MM.1S (cell line): Measurements from ENCODE around the gene CALCR.

Experiments used
- DNase-seq: peaks from one replicate; pipeline ENCODE4 v3.0.0-alpha.2; 2015
- H2AFZ ChIP-seq: fragments of 300-600 bp; sonication (generic); 2 replicates; pipeline ENCODE4 v1.6.0; 2016; ENCODE audit warnings: antibody characterized with exemption, low read length
- H3F3A ChIP-seq: fragments of 300-600 bp; sonication (generic); 2 replicates; pipeline ENCODE4 v1.6.1; 2016; ENCODE audit warnings: mild to moderate bottlenecking, antibody characterized with exemption, low read length, moderate library complexity, mixed read lengths; ENCODE audit not compliant: insufficient read depth
- H3K27ac ChIP-seq: fragments of 300-600 bp; sonication (generic); 2 replicates; pipeline ENCODE4 v1.5.1; 2016; ENCODE audit warnings: mild to moderate bottlenecking, low read length
- H3K27me3 ChIP-seq: fragments of 300-600 bp; sonication (generic); replicated peaks from 2 replicates; pipeline ENCODE4 v1.6.0; 2016; ENCODE audit warnings: low read length; ENCODE audit not compliant: insufficient read depth
- H3K36me3 ChIP-seq: fragments of 300-600 bp; sonication (generic); replicated peaks from 2 replicates; pipeline ENCODE4 v1.6.1; 2016; ENCODE audit warnings: mild to moderate bottlenecking, low read length, mixed read lengths; ENCODE audit not compliant: insufficient read depth
- H3K4me1 ChIP-seq: fragments of 300-600 bp; sonication (generic); 2 replicates; pipeline ENCODE4 v1.6.1; 2016; ENCODE audit warnings: low read length, mixed read lengths
- H3K4me2 ChIP-seq: fragments of 300-600 bp; sonication (generic); 2 replicates; pipeline ENCODE4 v1.6.0; 2016; ENCODE audit warnings: low read depth, low read length
- H3K4me3 ChIP-seq: fragments of 300-600 bp; sonication (generic); 2 replicates; pipeline ENCODE4 v1.5.1; 2016; ENCODE audit warnings: low read length, mixed read lengths
- H3K79me2 ChIP-seq: fragments of 300-600 bp; sonication (generic); 2 replicates; pipeline ENCODE4 v1.6.1; 2016; ENCODE audit warnings: mixed run types, low read length, mixed read lengths
- H3K9ac ChIP-seq: fragments of 300-600 bp; sonication (generic); 2 replicates; pipeline ENCODE4 v1.6.1; 2016; ENCODE audit warnings: low read length, mixed read lengths
- H3K9me2 ChIP-seq: fragments of 300-600 bp; sonication (generic); replicated peaks from 2 replicates; pipeline ENCODE4 v1.6.1; 2016; ENCODE audit warnings: mild to moderate bottlenecking, low read length, mixed read lengths; ENCODE audit not compliant: insufficient read depth
- H3K9me3 ChIP-seq: fragments of 300-600 bp; sonication (generic); replicated peaks from 2 replicates; pipeline ENCODE4 v1.6.1; 2016; ENCODE audit warnings: mild to moderate bottlenecking, low read length, mixed read lengths; ENCODE audit not compliant: insufficient read depth
- H4K20me1 ChIP-seq: fragments of 300-600 bp; sonication (generic); 2 replicates; pipeline ENCODE4 v1.6.1; 2016; ENCODE audit warnings: mild to moderate bottlenecking, low read length, moderate library complexity, mixed read lengths; ENCODE audit not compliant: insufficient read depth
- CTCF ChIP-seq: fragments of 300-600 bp; sonication (generic); IDR thresholded peaks from 2 replicates; pipeline ENCODE4 v1.5.1; 2016; ENCODE audit warnings: antibody characterized with exemption, low read length, mixed read lengths
- EZH2 ChIP-seq: fragments of 300-600 bp; sonication (generic); optimal IDR thresholded peaks from 2 replicates; pipeline ENCODE3; 2017; ENCODE audit warnings: low read depth, mild to moderate bottlenecking, antibody characterized with exemption, low read length, mixed read lengths
- EZH2phosphoT487 ChIP-seq: fragments of 300-600 bp; sonication (generic); IDR thresholded peaks from 2 replicates; pipeline ENCODE4 v1.6.1; 2018; ENCODE audit warnings: antibody characterized with exemption, low read length

Gene CALCR

GRCh38 chr7:93574646-93575554 lies at the start of gene CALCR:
TSS of gene CALCR (minus strand) at chr7:93574724. CDS start at chr7:93486981, 87,743 bp downstream.
- Histone ChIP-seq H3F3A (no peaks in the 10 kb centered on the region), H2AFZ (peak within 1 kb of the TSS; percentile 27; the same call in 1 of the 2 replicates), H3K9ac (no peak within 1 kb of the TSS), H3K4me2 (peak within 1 kb of the TSS; percentile 52; the same call in 1 of the 2 replicates), H3K79me2 (no peaks in the 10 kb centered on the region), H3K27me3 (0 out of 2 replicates have a peak, but pooled peaks cover 5% of the 10 kb centered on the region), H3K36me3 (no peaks in the 10 kb centered on the region), H3K27ac (no peak within 1 kb of the TSS), H3K4me1 (no peaks in the 10 kb centered on the region), H3K9me2 (no peaks in the 10 kb centered on the region), H3K9me3 (no peaks in the 10 kb centered on the region), H4K20me1 (no peaks in the 10 kb centered on the region), H3K4me3 (peak within 1 kb of the TSS; percentile 40; the same call in 1 of the 2 replicates)
- TF ChIP-seq EZH2 (no peak), EZH2phosphoT487 (no peak), CTCF (no peak)
- DNase-seq: no peak

- H3K36me3 ChIP-seq: no peaks in the 10 kb centered on the region
- no peaks in the 10 kb centered on the region for H3K9me3 ChIP-seq
- H2AFZ ChIP-seq: no peak overlapping the region
- no peak overlapping the region for H3K4me3 ChIP-seq
- H3K79me2 ChIP-seq: no peaks in the 10 kb centered on the region
- no peaks in the 10 kb centered on the region for H3F3A ChIP-seq
- H3K27ac ChIP-seq: no peak overlapping the region
- no peaks in the 10 kb centered on the region for H3K4me1 ChIP-seq
- no peaks in the 10 kb centered on the region for H3K9me2 ChIP-seq
- H3K9ac ChIP-seq: no peak overlapping the region
- no peaks in the 10 kb centered on the region for H3K27me3 ChIP-seq
- no peak overlapping the region for H3K4me2 ChIP-seq
- no peaks in the 10 kb centered on the region for H4K20me1 ChIP-seq
- no peak for DNase-seq
- TF ChIP-seq CTCF (no peak), EZH2phosphoT487 (no peak), EZH2 (no peak)
These were observed 49.3 kb upstream of the CALCR start for GRCh38 chr7:93623816-93624215.

GRCh38 chr7:93622036-93623033 lies 47.8 kb upstream of the CALCR start:
- Histone ChIP-seq H3K4me3 (no peak overlapping the region), H3K4me2 (peak overlapping the region; percentile 16), H3K9me2 (no peaks in the 10 kb centered on the region), H3K36me3 (no peaks in the 10 kb centered on the region), H3F3A (no peaks in the 10 kb centered on the region), H3K27me3 (no peaks in the 10 kb centered on the region), H3K79me2 (no peaks in the 10 kb centered on the region), H3K27ac (no peak overlapping the region), H3K9me3 (no peaks in the 10 kb centered on the region), H3K4me1 (no peaks in the 10 kb centered on the region), H2AFZ (peak overlapping the region; percentile 12; the same call in 1 of the 2 replicates), H4K20me1 (no peaks in the 10 kb centered on the region), H3K9ac (no peak overlapping the region)
- DNase-seq: peak; percentile 57
- no peak for TF ChIP-seq EZH2phosphoT487
- TF ChIP-seq CTCF: peak; percentile 48
